ENCODE measurements around the gene CISH.

CISH gene

DNA sequence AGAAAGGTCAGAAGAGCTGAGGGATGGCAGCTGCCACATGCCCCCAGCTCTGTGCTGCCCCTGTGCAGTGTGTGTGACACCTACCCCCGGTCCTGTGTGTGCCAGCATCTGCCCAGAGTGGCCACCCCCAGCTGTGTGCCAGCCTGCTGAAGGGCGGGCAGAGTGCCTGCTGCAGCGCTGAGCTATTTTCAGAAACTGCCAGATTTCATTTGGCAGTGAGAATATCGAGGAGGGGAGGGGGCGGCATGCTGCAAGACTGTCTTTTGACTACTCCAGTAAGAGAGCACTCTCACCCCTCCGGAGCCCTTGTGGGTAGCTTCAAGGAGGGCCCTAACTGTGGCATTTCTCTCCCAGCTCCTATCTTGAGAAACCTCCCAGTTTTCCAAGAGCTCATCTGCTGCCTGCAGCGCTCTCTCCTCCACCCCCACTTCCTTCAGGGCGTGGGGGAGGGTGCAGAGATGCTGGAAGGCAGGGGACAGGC is 37.9 kb upstream of the CISH start:
- Histone ChIP-seq H3K27me3 (ENCODE audit: insufficient read depth, poor library complexity, severe bottlenecking) (no peaks in the 10 kb centered on the region), H3K27ac (ENCODE audit: poor library complexity, severe bottlenecking) (no peak overlapping the region), H3K36me3 (ENCODE audit: low read depth) (peaks cover 12% of the 10 kb centered on the region), H3K4me1 (ENCODE audit: insufficient read depth, poor library complexity, severe bottlenecking) (no peaks in the 10 kb centered on the region), H3K9me3 (ENCODE audit: severe bottlenecking) (no peaks in the 10 kb centered on the region), H3K4me3 (ENCODE audit: severe bottlenecking) (no peak overlapping the region)
- no peak for DNase-seq (ENCODE audit: low spot score)
- TF ChIP-seq, protein P1, sequence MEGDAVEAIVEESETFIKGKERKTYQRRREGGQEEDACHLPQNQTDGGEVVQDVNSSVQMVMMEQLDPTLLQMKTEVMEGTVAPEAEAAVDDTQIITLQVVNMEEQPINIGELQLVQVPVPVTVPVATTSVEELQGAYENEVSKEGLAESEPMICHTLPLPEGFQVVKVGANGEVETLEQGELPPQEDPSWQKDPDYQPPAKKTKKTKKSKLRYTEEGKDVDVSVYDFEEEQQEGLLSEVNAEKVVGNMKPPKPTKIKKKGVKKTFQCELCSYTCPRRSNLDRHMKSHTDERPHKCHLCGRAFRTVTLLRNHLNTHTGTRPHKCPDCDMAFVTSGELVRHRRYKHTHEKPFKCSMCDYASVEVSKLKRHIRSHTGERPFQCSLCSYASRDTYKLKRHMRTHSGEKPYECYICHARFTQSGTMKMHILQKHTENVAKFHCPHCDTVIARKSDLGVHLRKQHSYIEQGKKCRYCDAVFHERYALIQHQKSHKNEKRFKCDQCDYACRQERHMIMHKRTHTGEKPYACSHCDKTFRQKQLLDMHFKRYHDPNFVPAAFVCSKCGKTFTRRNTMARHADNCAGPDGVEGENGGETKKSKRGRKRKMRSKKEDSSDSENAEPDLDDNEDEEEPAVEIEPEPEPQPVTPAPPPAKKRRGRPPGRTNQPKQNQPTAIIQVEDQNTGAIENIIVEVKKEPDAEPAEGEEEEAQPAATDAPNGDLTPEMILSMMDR (IDR thresholded peaks at IDR 0.05; ENCODE audit: poor library complexity, severe bottlenecking): no peak
- ATAC-seq (ENCODE audit: low read depth): no peak

DNA sequence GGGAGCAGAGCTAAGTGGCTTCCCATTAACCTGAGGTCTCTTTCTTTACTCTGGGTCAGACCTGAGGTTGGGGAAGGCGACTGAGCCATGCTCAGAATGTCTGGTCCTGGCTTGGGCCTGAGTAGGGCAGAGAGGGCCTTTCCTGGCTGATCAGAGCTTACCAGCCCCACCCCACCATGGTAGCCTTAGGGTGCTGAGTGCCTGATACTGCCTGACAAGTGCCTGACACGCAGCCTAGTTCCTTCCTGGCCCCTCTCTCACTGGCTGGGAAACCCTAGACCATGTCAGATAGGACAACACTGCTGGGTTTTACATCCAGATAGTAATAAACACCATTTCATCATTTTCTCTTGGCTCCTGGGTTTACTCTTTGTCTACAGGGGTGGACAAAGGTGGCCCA is 37.4 kb upstream of the CISH start:
- H3K36me3 ChIP-seq (ENCODE audit: low read depth): peaks cover 17% of the 10 kb centered on the region
- H3K27me3 ChIP-seq (ENCODE audit: insufficient read depth, poor library complexity, severe bottlenecking): no peaks in the 10 kb centered on the region
- no peak for ATAC-seq (ENCODE audit: low read depth)
- H3K4me3 ChIP-seq (ENCODE audit: severe bottlenecking): no peak overlapping the region
- DNase-seq (ENCODE audit: low spot score): no peak
- no peaks in the 10 kb centered on the region for H3K9me3 ChIP-seq (ENCODE audit: severe bottlenecking)
- no peaks in the 10 kb centered on the region for H3K4me1 ChIP-seq (ENCODE audit: insufficient read depth, poor library complexity, severe bottlenecking)
- TF ChIP-seq, protein P1 (IDR thresholded peaks at IDR 0.05; ENCODE audit: poor library complexity, severe bottlenecking): no peak
- H3K27ac ChIP-seq (ENCODE audit: poor library complexity, severe bottlenecking): no peak overlapping the region

DNA sequence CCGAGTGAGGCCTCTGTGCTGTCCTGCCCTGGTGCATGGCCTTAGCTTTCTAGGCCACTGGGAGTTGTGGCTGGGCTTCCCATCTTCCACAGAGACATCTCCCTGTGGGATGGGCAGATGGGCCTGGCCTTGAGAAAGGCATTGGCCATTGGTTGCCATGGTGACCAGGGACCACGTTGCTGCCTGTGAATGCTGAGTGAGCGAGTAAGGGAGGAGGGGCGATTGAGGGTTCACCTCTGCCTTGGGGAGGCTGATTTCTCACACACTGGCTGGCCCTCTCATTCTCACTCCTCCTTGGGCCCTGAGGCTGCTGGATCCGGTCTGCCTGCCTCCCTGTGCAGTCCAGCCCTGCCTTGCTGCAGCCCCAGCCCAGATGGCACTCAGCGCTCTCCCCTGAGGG is 36.7 kb upstream of the CISH start:
- H3K4me1 ChIP-seq (ENCODE audit: insufficient read depth, poor library complexity, severe bottlenecking): no peaks in the 10 kb centered on the region
- no peaks in the 10 kb centered on the region for H3K9me3 ChIP-seq (ENCODE audit: severe bottlenecking)
- no peak for DNase-seq (ENCODE audit: low spot score)
- no peak overlapping the region for H3K4me3 ChIP-seq (ENCODE audit: severe bottlenecking)
- H3K27me3 ChIP-seq (ENCODE audit: insufficient read depth, poor library complexity, severe bottlenecking): no peaks in the 10 kb centered on the region
- ATAC-seq (ENCODE audit: low read depth): no peak
- TF ChIP-seq, protein P1 (IDR thresholded peaks at IDR 0.05; ENCODE audit: poor library complexity, severe bottlenecking): no peak
- H3K27ac ChIP-seq (ENCODE audit: poor library complexity, severe bottlenecking): no peak overlapping the region
- H3K36me3 ChIP-seq (ENCODE audit: low read depth): peaks cover 17% of the 10 kb centered on the region

DNA sequence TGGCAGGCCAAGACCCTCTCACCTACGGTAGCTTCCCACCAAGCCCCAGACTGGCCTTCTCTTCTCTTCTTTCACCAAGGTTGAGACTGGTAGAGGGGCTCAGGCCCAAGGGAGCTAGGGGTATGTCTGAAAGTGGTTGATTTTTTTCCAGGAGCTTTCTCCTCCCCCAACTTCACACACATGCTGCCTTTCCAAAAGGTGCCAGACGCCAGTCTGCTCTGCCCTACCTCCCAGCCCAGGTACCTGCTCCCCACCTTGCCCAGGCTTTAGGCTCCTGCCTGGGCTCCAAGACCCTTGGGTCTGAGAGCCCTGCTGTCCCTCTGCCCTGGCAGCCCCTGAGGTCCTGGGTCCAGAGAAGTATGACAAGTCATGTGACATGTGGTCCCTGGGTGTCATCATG is 33.8 kb upstream of the CISH start:
- Histone ChIP-seq H3K4me3 (ENCODE audit: severe bottlenecking) (no peak overlapping the region), H3K4me1 (ENCODE audit: insufficient read depth, poor library complexity, severe bottlenecking) (no peaks in the 10 kb centered on the region), H3K36me3 (ENCODE audit: low read depth) (peaks cover 42% of the 10 kb centered on the region), H3K9me3 (ENCODE audit: severe bottlenecking) (no peaks in the 10 kb centered on the region), H3K27me3 (ENCODE audit: insufficient read depth, poor library complexity, severe bottlenecking) (no peaks in the 10 kb centered on the region), H3K27ac (ENCODE audit: poor library complexity, severe bottlenecking) (no peak overlapping the region)
- no peak for DNase-seq (ENCODE audit: low spot score)
- TF ChIP-seq, protein P1 (IDR thresholded peaks at IDR 0.05; ENCODE audit: poor library complexity, severe bottlenecking): no peak
- ATAC-seq (ENCODE audit: low read depth): no peak

DNA sequence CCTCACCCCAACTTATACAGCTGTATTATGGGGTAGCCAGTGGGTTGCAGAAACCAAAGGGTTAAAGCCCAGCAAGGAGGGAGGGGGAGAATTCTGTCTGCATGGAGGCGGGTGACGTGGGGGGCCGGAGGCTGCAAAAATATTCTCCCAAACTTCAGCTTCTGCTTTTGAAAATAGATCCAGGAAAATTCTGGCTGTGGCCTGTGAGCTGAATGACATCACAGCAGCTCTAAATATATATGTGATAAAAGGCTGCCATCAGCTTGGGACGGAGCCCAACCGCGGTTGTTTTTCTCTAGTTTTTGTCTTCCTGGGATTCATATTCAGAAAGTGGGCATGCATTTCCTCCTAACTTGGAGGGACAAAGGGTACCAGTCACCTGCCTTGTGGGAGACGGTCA is 33.0 kb upstream of the CISH start:
- H3K27ac ChIP-seq (ENCODE audit: poor library complexity, severe bottlenecking): no peak overlapping the region
- H3K4me1 ChIP-seq (ENCODE audit: insufficient read depth, poor library complexity, severe bottlenecking): no peaks in the 10 kb centered on the region
- TF ChIP-seq, protein P1 (IDR thresholded peaks at IDR 0.05; ENCODE audit: poor library complexity, severe bottlenecking): no peak
- H3K9me3 ChIP-seq (ENCODE audit: severe bottlenecking): no peaks in the 10 kb centered on the region
- H3K36me3 ChIP-seq (ENCODE audit: low read depth): peaks cover 48% of the 10 kb centered on the region
- no peak overlapping the region for H3K4me3 ChIP-seq (ENCODE audit: severe bottlenecking)
- H3K27me3 ChIP-seq (ENCODE audit: insufficient read depth, poor library complexity, severe bottlenecking): no peaks in the 10 kb centered on the region
- no peak for DNase-seq (ENCODE audit: low spot score)
- no peak for ATAC-seq (ENCODE audit: low read depth)

All from RWPE2 (cell line).